H9 (cell line): ENCODE measurements around the gene KCNK10. TPM values are rescaled to one million over a fixed set of nuclear protein-coding genes. Genes with fewer than 3 reads are reported as not detected.

Experiments used
- DNase-seq: peaks from one replicate; pipeline ENCODE4 v3.0.0-alpha.2; 2017
- H2AFZ ChIP-seq: one replicate; pipeline ENCODE4 v1.6.1; 2013; ENCODE audit warnings: mild to moderate bottlenecking, low read length, control low read depth, moderate library complexity
- H2AK5ac ChIP-seq: 2 replicates; pipeline ENCODE4 v1.6.1; 2013; ENCODE audit warnings: low read length, control low read depth, mixed read lengths; ENCODE audit not compliant: insufficient read length
- H2BK120ac ChIP-seq: one replicate; pipeline ENCODE4 v1.6.1; 2013; ENCODE audit warnings: low read depth, mild to moderate bottlenecking, low read length, control low read depth, inconsistent platforms; ENCODE audit not compliant: poor library complexity, severe bottlenecking
- H2BK12ac ChIP-seq: 2 replicates; pipeline ENCODE4 v1.6.1; 2013; ENCODE audit warnings: low read length, control low read depth, mixed read lengths, low read depth; ENCODE audit not compliant: insufficient read length
- H2BK15ac ChIP-seq: 2 replicates; pipeline ENCODE4 v1.6.1; 2013; ENCODE audit warnings: low read depth, low read length, control low read depth
- H2BK20ac ChIP-seq: one replicate; pipeline ENCODE4 v1.6.1; 2013; ENCODE audit warnings: low read depth, mild to moderate bottlenecking, low read length, control low read depth, inconsistent platforms; ENCODE audit not compliant: poor library complexity, severe bottlenecking
- H2BK5ac ChIP-seq: 2 replicates; pipeline ENCODE4 v1.6.1; 2013; ENCODE audit warnings: low read length, control low read depth, mixed read lengths; ENCODE audit not compliant: insufficient read length
- H3K14ac ChIP-seq: 2 replicates; pipeline ENCODE4 v1.6.1; 2013; ENCODE audit warnings: low read length, control low read depth; ENCODE audit not compliant: insufficient read depth
- H3K18ac ChIP-seq: 2 replicates; pipeline ENCODE4 v1.6.1; 2013; ENCODE audit warnings: low read depth, mild to moderate bottlenecking, mixed read lengths, low read length, control low read depth; ENCODE audit not compliant: insufficient read length
- H3K23ac ChIP-seq: 2 replicates; pipeline ENCODE4 v1.6.1; 2013; ENCODE audit warnings: low read length, control low read depth, mixed read lengths, low read depth; ENCODE audit not compliant: insufficient read length
- H3K23me2 ChIP-seq: 2 replicates; pipeline ENCODE4 v1.6.1; 2013; ENCODE audit warnings: low read depth, mild to moderate bottlenecking, mixed read lengths, low read length, control low read depth; ENCODE audit not compliant: insufficient read length, poor library complexity, severe bottlenecking
- H3K27ac ChIP-seq: 2 replicates; pipeline ENCODE4 v1.5.1; 2013; ENCODE audit warnings: low read length, control low read depth, mixed read lengths, low read depth; ENCODE audit not compliant: insufficient read length
- H3K27me3 ChIP-seq: 2 replicates; pipeline ENCODE4 v1.6.1; 2013; ENCODE audit warnings: low read length, control low read depth, inconsistent platforms; ENCODE audit not compliant: insufficient read depth
- H3K4ac ChIP-seq: 2 replicates; pipeline ENCODE4 v1.6.1; 2013; ENCODE audit warnings: low read depth, mild to moderate bottlenecking, control low read depth, inconsistent platforms, low read length, moderate library complexity
- H3K4me1 ChIP-seq: 2 replicates; pipeline ENCODE4 v1.6.1; 2013; ENCODE audit warnings: low read length, control low read depth, inconsistent platforms; ENCODE audit not compliant: insufficient read depth
- H3K4me2 ChIP-seq: 2 replicates; pipeline ENCODE4 v1.6.1; 2013; ENCODE audit warnings: low read length, control low read depth, mixed read lengths; ENCODE audit not compliant: insufficient read length, insufficient read depth
- H3K56ac ChIP-seq: 2 replicates; pipeline ENCODE4 v1.6.1; 2013; ENCODE audit warnings: low read depth, mild to moderate bottlenecking, mixed read lengths, low read length, control low read depth; ENCODE audit not compliant: insufficient read length
- H3K79me1 ChIP-seq: 2 replicates; pipeline ENCODE4 v1.6.1; 2013; ENCODE audit warnings: low read depth, mild to moderate bottlenecking, moderate library complexity, low read length, control low read depth, inconsistent platforms; ENCODE audit not compliant: insufficient read depth, poor library complexity, severe bottlenecking
- H3K79me2 ChIP-seq: 2 replicates; pipeline ENCODE4 v1.6.1; 2013; ENCODE audit warnings: low read length, control low read depth, inconsistent platforms; ENCODE audit not compliant: insufficient read depth
- H3K9ac ChIP-seq: 2 replicates; pipeline ENCODE4 v1.6.1; 2013; ENCODE audit warnings: low read length, control low read depth, mixed read lengths; ENCODE audit not compliant: insufficient read length; ENCODE audit errors: extremely low read depth
- H3K9me3 ChIP-seq: one replicate; pipeline ENCODE4 v1.6.1; 2013; ENCODE audit warnings: low read depth, low read length, inconsistent platforms; ENCODE audit not compliant: control insufficient read depth
- H3T11ph ChIP-seq: one replicate; pipeline ENCODE4 v1.6.1; 2013; ENCODE audit warnings: mild to moderate bottlenecking, low read length, control low read depth, inconsistent platforms
- H4K20me1 ChIP-seq: one replicate; pipeline ENCODE4 v1.6.1; 2013; ENCODE audit not compliant: control insufficient read depth, insufficient read length, insufficient read depth
- H4K5ac ChIP-seq: 2 replicates; pipeline ENCODE4 v1.6.1; 2013; ENCODE audit warnings: low read depth, mild to moderate bottlenecking, mixed read lengths, low read length, control low read depth; ENCODE audit not compliant: insufficient read length
- H4K8ac ChIP-seq: replicated peaks from 2 replicates; pipeline ENCODE4 v1.6.1; 2013; ENCODE audit warnings: low read length, control low read depth, mixed read lengths, low read depth; ENCODE audit not compliant: insufficient read length
- H4K91ac ChIP-seq: 2 replicates; pipeline ENCODE4 v1.6.1; 2013; ENCODE audit warnings: low read depth, mild to moderate bottlenecking, moderate library complexity, mixed read lengths, low read length, control low read depth; ENCODE audit not compliant: insufficient read length
- H3K27ac Mint-ChIP-seq, 3 experiments: 2 replicates in 2 of 3; 3 replicates in 1 of 3; pipeline ENCODE4 v1.8.0; 2020 to 2021; ENCODE audit warnings: mixed read lengths in 3 of 3, mild to moderate bottlenecking in 1 of 3, moderate library complexity in 1 of 3
- H3K27me3 Mint-ChIP-seq: 2 replicates; pipeline ENCODE4 v1.8.0; 2021; ENCODE audit warnings: low read depth, mild to moderate bottlenecking, moderate library complexity, mixed read lengths
- H3K36me3 Mint-ChIP-seq, 3 experiments: 2 replicates in 2 of 3; 3 replicates in 1 of 3; pipeline ENCODE4 v1.8.0; 2020 to 2021; ENCODE audit warnings: low read depth in 3 of 3, mixed read lengths in 3 of 3; ENCODE audit not compliant: insufficient read depth in 1 of 3
- H3K4me1 Mint-ChIP-seq, 2 experiments: 2 replicates each; pipeline ENCODE4 v1.8.0; 2020; ENCODE audit warnings: mixed read lengths in 2 of 2
- H3K4me3 Mint-ChIP-seq, 2 experiments: 2 replicates in 1 of 2; 3 replicates in 1 of 2; pipeline ENCODE4 v1.8.0; 2020 to 2021; ENCODE audit warnings: mild to moderate bottlenecking in 2 of 2, mixed read lengths in 2 of 2, moderate library complexity in 1 of 2
- H3K9me3 Mint-ChIP-seq, 2 experiments: 2 replicates in 1 of 2; 3 replicates in 1 of 2; pipeline ENCODE4 v1.8.0; 2020; ENCODE audit warnings: mild to moderate bottlenecking in 2 of 2, mixed read lengths in 2 of 2, moderate library complexity in 1 of 2
- WGBS: extraction: QIAGEN DNeasy Blood & Tissue Kit; methylation state at CpG from one replicate; pipeline ENCODE4 v1.1.7; 2013; ENCODE audit warnings: missing lambda C conversion rate, low lambda C conversion rate, mixed read lengths; ENCODE audit not compliant: insufficient read length; ENCODE audit errors: extremely low coverage; 5-methylcytosine and 5-hydroxymethylcytosine counted together
- total RNA-seq: library from RNA; stranded (reverse); gene quantifications from 2 replicates; pipeline ENCODE4 v1.2.1, GENCODE V29; 2021
- TF ChIP-seq, protein P1 (sequence below): fragments of 200-600 bp; sonication (generic); conservative IDR thresholded peaks from 3 replicates; pipeline ENCODE4 v1.8.0; 2021; ENCODE audit warnings: antibody characterized with exemption, mild to moderate bottlenecking

Gene KCNK10
- total RNA-seq, 1 experiment from 2014 or later, result 0.33 TPM

DNA sequence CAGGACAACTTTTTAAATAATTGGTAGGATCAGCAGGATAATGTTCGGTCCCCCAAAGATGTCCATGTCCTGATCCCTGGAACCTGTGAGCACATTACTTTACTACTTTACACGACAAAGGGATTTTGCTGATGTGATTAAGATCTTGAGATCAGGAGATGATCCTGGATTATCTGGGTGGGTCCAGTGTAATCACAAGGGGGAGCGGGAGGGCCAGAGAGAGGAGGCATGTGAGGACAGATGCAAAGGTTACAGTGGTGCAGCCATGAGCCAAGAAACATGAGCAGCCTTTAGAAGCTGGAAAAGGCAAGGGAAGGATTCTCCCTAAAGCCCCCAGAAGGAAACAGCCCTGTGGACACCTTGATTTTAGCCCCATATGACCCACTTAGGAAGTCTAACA lies 33.1 kb downstream of the KCNK10 start:
- no CpG with 5 or more reads among the region's 3 CpGs for WGBS
- H3K4me1 Mint-ChIP-seq, result no peaks in the 10 kb centered on the region
- Histone ChIP-seq H3K4me2 (no peak overlapping the region), H3K9me3 (no peaks in the 10 kb centered on the region), H3T11ph (no peak overlapping the region), H2AK5ac (no peak overlapping the region), H3K79me1 (no peaks in the 10 kb centered on the region), H3K4ac (no peak overlapping the region), H3K27ac (no peak overlapping the region), H3K23me2 (no peaks in the 10 kb centered on the region), H2AFZ (no peak overlapping the region), H3K4me1 (no peaks in the 10 kb centered on the region), H4K91ac (no peak overlapping the region), H3K9ac (no peak overlapping the region), H3K23ac (no peak overlapping the region), H2BK120ac (no peak overlapping the region), H3K18ac (no peak overlapping the region), H3K14ac (no peak overlapping the region), H2BK12ac (no peak overlapping the region), H4K8ac (no peak overlapping the region), H3K79me2 (no peaks in the 10 kb centered on the region), H2BK20ac (no peak overlapping the region), H2BK5ac (no peak overlapping the region), H3K56ac (no peak overlapping the region), H3K27me3 (no peaks in the 10 kb centered on the region), H4K5ac (no peak overlapping the region), H2BK15ac (no peak overlapping the region), H4K20me1 (no peaks in the 10 kb centered on the region)
- no peaks in the 10 kb centered on the region for H3K36me3 Mint-ChIP-seq
- no peak overlapping the region for H3K4me3 Mint-ChIP-seq
- TF ChIP-seq, protein P1, sequence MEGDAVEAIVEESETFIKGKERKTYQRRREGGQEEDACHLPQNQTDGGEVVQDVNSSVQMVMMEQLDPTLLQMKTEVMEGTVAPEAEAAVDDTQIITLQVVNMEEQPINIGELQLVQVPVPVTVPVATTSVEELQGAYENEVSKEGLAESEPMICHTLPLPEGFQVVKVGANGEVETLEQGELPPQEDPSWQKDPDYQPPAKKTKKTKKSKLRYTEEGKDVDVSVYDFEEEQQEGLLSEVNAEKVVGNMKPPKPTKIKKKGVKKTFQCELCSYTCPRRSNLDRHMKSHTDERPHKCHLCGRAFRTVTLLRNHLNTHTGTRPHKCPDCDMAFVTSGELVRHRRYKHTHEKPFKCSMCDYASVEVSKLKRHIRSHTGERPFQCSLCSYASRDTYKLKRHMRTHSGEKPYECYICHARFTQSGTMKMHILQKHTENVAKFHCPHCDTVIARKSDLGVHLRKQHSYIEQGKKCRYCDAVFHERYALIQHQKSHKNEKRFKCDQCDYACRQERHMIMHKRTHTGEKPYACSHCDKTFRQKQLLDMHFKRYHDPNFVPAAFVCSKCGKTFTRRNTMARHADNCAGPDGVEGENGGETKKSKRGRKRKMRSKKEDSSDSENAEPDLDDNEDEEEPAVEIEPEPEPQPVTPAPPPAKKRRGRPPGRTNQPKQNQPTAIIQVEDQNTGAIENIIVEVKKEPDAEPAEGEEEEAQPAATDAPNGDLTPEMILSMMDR, result no peak
- H3K9me3 Mint-ChIP-seq, result no peaks in the 10 kb centered on the region; a peak in 1 of 5 replicates
- no peaks in the 10 kb centered on the region for H3K27me3 Mint-ChIP-seq
- H3K27ac Mint-ChIP-seq, result peak overlapping the region in 1 of 3 experiments; percentile 15; a peak in 1 of 7 replicates
- no peak for DNase-seq
